SU-DHL-6 (cell line): ENCODE data around the gene TBC1D22A.

ENCODE experiments used
- H2AFZ ChIP-seq: fragments of 200-600 bp; sonication (generic); 2 replicates; pipeline ENCODE4 v1.6.1; 2014; ENCODE audit warnings: low read depth, mild to moderate bottlenecking, moderate library complexity, mixed read lengths, antibody characterized with exemption, low read length; ENCODE audit not compliant: severe bottlenecking
- H3F3A ChIP-seq: fragments of 200-600 bp; shearing (Covaris generic); 2 replicates; pipeline ENCODE4 v1.6.0; 2016; ENCODE audit warnings: antibody characterized with exemption, mild to moderate bottlenecking; ENCODE audit not compliant: insufficient read depth
- H3K27ac ChIP-seq: fragments of 200-600 bp; sonication (generic); 2 replicates; pipeline ENCODE4 v1.5.1; 2016; ENCODE audit warnings: low read depth, mild to moderate bottlenecking, low read length, moderate library complexity, mixed read lengths
- H3K27me3 ChIP-seq: fragments of 200-600 bp; sonication (generic), shearing (Covaris generic); 2 replicates; pipeline ENCODE4 v1.6.0; 2014; ENCODE audit warnings: mild to moderate bottlenecking, low read length
- H3K36me3 ChIP-seq: fragments of 200-600 bp; sonication (generic); 2 replicates; pipeline ENCODE4 v1.6.1; 2014; ENCODE audit warnings: mild to moderate bottlenecking, low read length, mixed read lengths
- H3K4me2 ChIP-seq: fragments of 300-600, 200-600 bp; shearing (Covaris generic), sonication (generic); 2 replicates; pipeline ENCODE4 v1.6.0; 2014; ENCODE audit warnings: low read length, low read depth, mild to moderate bottlenecking; ENCODE audit not compliant: poor library complexity, severe bottlenecking
- H3K4me3 ChIP-seq: fragments of 200-600 bp; sonication (generic); 2 replicates; pipeline ENCODE4 v1.5.1; 2014; ENCODE audit warnings: antibody characterized with exemption, low read length, mild to moderate bottlenecking, mixed read lengths; ENCODE audit not compliant: insufficient read depth, poor library complexity, severe bottlenecking
- H3K79me2 ChIP-seq: fragments of 200-600 bp; sonication (generic); 2 replicates; pipeline ENCODE4 v1.6.1; 2014; ENCODE audit warnings: mild to moderate bottlenecking, low read length, moderate library complexity; ENCODE audit not compliant: insufficient read depth
- H3K9ac ChIP-seq: fragments of 200-600 bp; sonication (generic); 2 replicates; pipeline ENCODE4 v1.7.0; 2014; ENCODE audit warnings: mild to moderate bottlenecking, low read length
- H3K9me2 ChIP-seq: fragments of 200-600 bp; sonication (generic); replicated peaks from 2 replicates; pipeline ENCODE4 v1.6.1; 2014; ENCODE audit warnings: low read length; ENCODE audit not compliant: insufficient read depth
- H3K9me3 ChIP-seq: fragments of 200-600 bp; sonication (generic); 2 replicates; pipeline ENCODE4 v1.6.1; 2014; ENCODE audit warnings: low read length, mixed read lengths; ENCODE audit not compliant: insufficient read depth
- H4K20me1 ChIP-seq: fragments of 200-600 bp; sonication (generic); 2 replicates; pipeline ENCODE4 v1.6.1; 2014; ENCODE audit warnings: low read depth, mild to moderate bottlenecking, antibody characterized with exemption, low read length, moderate library complexity, mixed read lengths
- EZH2phosphoT487 ChIP-seq: fragments of 200-600 bp; sonication (generic), shearing (Covaris generic); conservative IDR thresholded peaks from 2 replicates; pipeline ENCODE4 v1.6.1; 2018; ENCODE audit warnings: mild to moderate bottlenecking, antibody characterized with exemption, low read length, moderate library complexity, mixed read lengths
- TF ChIP-seq, protein P1 (sequence below): fragments of 200-600 bp; sonication (generic); IDR thresholded peaks from one replicate; pipeline ENCODE4 v1.5.1; 2017; ENCODE audit warnings: antibody characterized with exemption, mild to moderate bottlenecking, low read length, moderate library complexity; ENCODE audit not compliant: insufficient read depth, poor library complexity, severe bottlenecking

TBC1D22A gene

DNA sequence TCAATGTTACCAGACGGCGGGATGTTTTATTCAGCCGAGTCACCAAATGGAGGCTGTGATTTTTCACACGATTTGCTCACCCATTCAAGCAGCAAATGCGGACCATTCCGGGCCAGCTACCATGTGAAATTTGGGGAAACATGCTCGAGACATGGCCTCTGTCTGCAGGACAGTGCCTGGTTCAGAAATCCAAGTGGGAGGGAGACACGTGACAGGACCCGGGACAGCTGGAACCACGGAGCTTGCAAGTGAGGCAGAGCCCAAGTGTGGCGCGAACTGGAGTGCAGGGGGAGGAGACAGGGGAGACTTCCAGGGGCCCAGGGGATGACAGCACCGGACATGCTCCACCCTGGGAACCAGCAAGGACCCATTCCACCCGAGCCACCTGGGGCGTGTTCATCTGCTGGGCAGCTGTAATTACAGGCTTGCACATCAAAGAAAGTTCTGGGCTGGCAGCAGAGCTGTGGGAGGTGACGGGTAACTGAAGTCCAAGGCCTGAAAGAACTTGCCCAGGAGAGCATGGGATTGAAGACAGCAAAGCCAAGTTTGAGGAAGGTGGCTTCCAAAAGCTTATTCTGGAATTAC is 40.9 kb upstream of the TBC1D22A start:
- TF ChIP-seq EZH2phosphoT487: no peak
- TF ChIP-seq, protein P1, sequence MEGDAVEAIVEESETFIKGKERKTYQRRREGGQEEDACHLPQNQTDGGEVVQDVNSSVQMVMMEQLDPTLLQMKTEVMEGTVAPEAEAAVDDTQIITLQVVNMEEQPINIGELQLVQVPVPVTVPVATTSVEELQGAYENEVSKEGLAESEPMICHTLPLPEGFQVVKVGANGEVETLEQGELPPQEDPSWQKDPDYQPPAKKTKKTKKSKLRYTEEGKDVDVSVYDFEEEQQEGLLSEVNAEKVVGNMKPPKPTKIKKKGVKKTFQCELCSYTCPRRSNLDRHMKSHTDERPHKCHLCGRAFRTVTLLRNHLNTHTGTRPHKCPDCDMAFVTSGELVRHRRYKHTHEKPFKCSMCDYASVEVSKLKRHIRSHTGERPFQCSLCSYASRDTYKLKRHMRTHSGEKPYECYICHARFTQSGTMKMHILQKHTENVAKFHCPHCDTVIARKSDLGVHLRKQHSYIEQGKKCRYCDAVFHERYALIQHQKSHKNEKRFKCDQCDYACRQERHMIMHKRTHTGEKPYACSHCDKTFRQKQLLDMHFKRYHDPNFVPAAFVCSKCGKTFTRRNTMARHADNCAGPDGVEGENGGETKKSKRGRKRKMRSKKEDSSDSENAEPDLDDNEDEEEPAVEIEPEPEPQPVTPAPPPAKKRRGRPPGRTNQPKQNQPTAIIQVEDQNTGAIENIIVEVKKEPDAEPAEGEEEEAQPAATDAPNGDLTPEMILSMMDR: no peak
- Histone ChIP-seq H3K79me2 (no peaks in the 10 kb centered on the region), H3K9me3 (no peaks in the 10 kb centered on the region), H3K4me2 (no peak overlapping the region), H3K27ac (no peak overlapping the region), H3K36me3 (no peaks in the 10 kb centered on the region), H3F3A (no peaks in the 10 kb centered on the region), H3K27me3 (no peaks in the 10 kb centered on the region), H3K4me3 (no peak overlapping the region), H2AFZ (no peak overlapping the region), H4K20me1 (no peaks in the 10 kb centered on the region), H3K9me2 (no peaks in the 10 kb centered on the region), H3K9ac (no peak overlapping the region)

DNA sequence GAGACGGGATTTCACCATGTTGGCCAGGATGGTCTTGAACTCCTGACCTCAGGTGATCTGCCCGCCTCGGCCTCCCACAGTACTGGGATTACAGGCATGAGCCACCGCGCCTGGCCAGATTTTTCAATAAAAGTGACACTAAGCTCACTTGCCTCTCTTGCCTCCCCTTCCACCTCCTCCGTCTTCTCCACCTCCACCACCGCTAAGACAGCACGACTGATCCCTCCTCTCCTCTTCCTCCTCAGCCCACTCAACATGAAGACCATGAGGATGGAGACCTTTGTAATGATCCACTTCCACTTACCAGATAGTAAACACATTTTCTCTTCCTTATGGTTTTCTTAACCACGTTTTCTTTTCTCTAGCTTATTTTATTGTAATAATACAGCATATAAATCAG is 38.6 kb upstream of the TBC1D22A start:
- no peak overlapping the region for H3K4me3 ChIP-seq
- H3K9me3 ChIP-seq: no peaks in the 10 kb centered on the region
- no peaks in the 10 kb centered on the region for H4K20me1 ChIP-seq
- no peak for TF ChIP-seq EZH2phosphoT487
- TF ChIP-seq, protein P1: no peak
- H3F3A ChIP-seq: no peaks in the 10 kb centered on the region
- H3K9ac ChIP-seq: no peak overlapping the region
- H3K79me2 ChIP-seq: no peaks in the 10 kb centered on the region
- H3K27ac ChIP-seq: no peak overlapping the region
- H3K4me2 ChIP-seq: no peak overlapping the region
- H3K36me3 ChIP-seq: no peaks in the 10 kb centered on the region
- no peak overlapping the region for H2AFZ ChIP-seq
- no peaks in the 10 kb centered on the region for H3K27me3 ChIP-seq
- no peaks in the 10 kb centered on the region for H3K9me2 ChIP-seq

DNA sequence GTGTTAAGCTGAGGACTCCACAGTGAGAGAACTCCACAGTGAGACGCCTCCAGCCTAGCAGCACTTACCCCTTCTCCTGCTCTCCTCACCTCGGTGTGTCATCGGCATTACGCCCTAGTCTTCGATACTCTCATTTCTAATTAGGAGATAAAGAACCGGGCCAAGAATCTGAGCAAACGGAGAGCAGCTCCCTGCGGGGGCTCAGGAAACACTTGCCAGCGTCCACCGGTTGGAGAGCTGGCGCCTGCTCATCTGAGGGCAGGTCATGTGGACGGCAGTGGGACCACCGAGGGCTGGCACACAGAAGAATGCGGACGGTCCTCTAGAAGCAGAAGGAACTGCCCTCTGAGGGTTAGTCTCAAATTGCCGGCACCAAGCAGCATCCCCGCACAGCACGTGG is 37.4 kb upstream of the TBC1D22A start:
- Histone ChIP-seq H4K20me1 (no peaks in the 10 kb centered on the region), H3K9me2 (no peaks in the 10 kb centered on the region), H3K9me3 (no peaks in the 10 kb centered on the region), H3K36me3 (no peaks in the 10 kb centered on the region), H3F3A (no peaks in the 10 kb centered on the region), H3K79me2 (no peaks in the 10 kb centered on the region), H3K9ac (no peak overlapping the region), H3K4me3 (no peak overlapping the region), H3K4me2 (no peak overlapping the region), H2AFZ (no peak overlapping the region), H3K27ac (no peak overlapping the region), H3K27me3 (no peaks in the 10 kb centered on the region)
- TF ChIP-seq, protein P1: no peak
- TF ChIP-seq EZH2phosphoT487: no peak
